SK-N-SH treated with all-trans-retinoic acid at 6 μM for 48 hours (cell line): ENCODE measurements around the gene LIX1.

Experiments
- ATAC-seq: fragments of 200-7000 bp; cut with Tn5 transposase; 3 replicates; pipeline ENCODE4 v1.9.1; 2020; ENCODE audit warnings: mild to moderate bottlenecking, moderate library complexity
- ARNTL ChIP-seq: fragments of 450-650 bp; formaldehyde crosslinking; IDR thresholded peaks from 2 replicates; pipeline ENCODE4 v1.5.0; 2020; ENCODE audit warnings: low read depth, mild to moderate bottlenecking, moderate library complexity, borderline replicate concordance
- BACH2 ChIP-seq: fragments of 250-450 bp; sonication (Bioruptor Pico); IDR thresholded peaks from 2 replicates; pipeline ENCODE4 v1.9.0; 2021; ENCODE audit warnings: mild to moderate bottlenecking, borderline replicate concordance
- CREB5 ChIP-seq: fragments of 250-450 bp; sonication (Bioruptor Pico); IDR thresholded peaks from 2 replicates; pipeline ENCODE4 v1.5.1; 2020; ENCODE audit warnings: low read depth, mild to moderate bottlenecking, moderate library complexity
- CSDC2 ChIP-seq: fragments of 250-450 bp; sonication (Bioruptor Pico); IDR thresholded peaks from 2 replicates; pipeline ENCODE4 v1.5.0; 2020; ENCODE audit warnings: mild to moderate bottlenecking, moderate library complexity
- CSRNP3 ChIP-seq: fragments of 250-450 bp; sonication (Bioruptor Pico); IDR thresholded peaks from 2 replicates; pipeline ENCODE4 v1.5.1; 2021; ENCODE audit warnings: mild to moderate bottlenecking, moderate library complexity
- ESRRG ChIP-seq: fragments of 250-450 bp; sonication (Bioruptor Pico); IDR thresholded peaks from 2 replicates; pipeline ENCODE4 v1.6.1; 2021; ENCODE audit warnings: mild to moderate bottlenecking
- OSR1 ChIP-seq: fragments of 250-450 bp; sonication (Bioruptor Pico); IDR thresholded peaks from 2 replicates; pipeline ENCODE4 v1.8.0; 2022; ENCODE audit warnings: moderate library complexity, mild to moderate bottlenecking, inconsistent platforms
- PATZ1 ChIP-seq: fragments of 250-450 bp; sonication (Bioruptor Pico); IDR thresholded peaks from 2 replicates; pipeline ENCODE4 v1.8.0; 2020; ENCODE audit warnings: mild to moderate bottlenecking, moderate library complexity, borderline replicate concordance
- POU6F1 ChIP-seq: fragments of 250-450 bp; sonication (Bioruptor Pico); IDR thresholded peaks from 2 replicates; pipeline ENCODE4 v1.8.0; 2021; ENCODE audit warnings: low read depth, mild to moderate bottlenecking, moderate library complexity, borderline replicate concordance
- PPARA ChIP-seq: fragments of 250-450 bp; sonication (Bioruptor Pico); IDR thresholded peaks from 2 replicates; pipeline ENCODE4 v1.5.0; 2020; ENCODE audit warnings: mild to moderate bottlenecking, borderline replicate concordance
- RARB ChIP-seq: fragments of 250-450 bp; sonication (Bioruptor Pico); IDR thresholded peaks from 2 replicates; pipeline ENCODE4 v1.8.0; 2021; ENCODE audit warnings: mild to moderate bottlenecking, moderate library complexity
- TOX ChIP-seq: fragments of 250-450 bp; sonication (Bioruptor Pico); IDR thresholded peaks from 2 replicates; pipeline ENCODE4 v1.8.0; 2021; ENCODE audit warnings: mild to moderate bottlenecking, moderate library complexity, borderline replicate concordance
- ZFP3 ChIP-seq: fragments of 250-450 bp; sonication (Bioruptor Pico); IDR thresholded peaks from 2 replicates; pipeline ENCODE4 v1.5.0; 2020; ENCODE audit warnings: mild to moderate bottlenecking, moderate library complexity
- ZFP30 ChIP-seq: fragments of 450-650 bp; formaldehyde crosslinking; IDR thresholded peaks from 2 replicates; pipeline ENCODE4 v1.5.0; 2022; ENCODE audit warnings: mild to moderate bottlenecking, moderate library complexity
- ZNF565 ChIP-seq: fragments of 450-650 bp; formaldehyde crosslinking; conservative IDR thresholded peaks from 2 replicates; pipeline ENCODE4 v1.5.0; 2020; ENCODE audit warnings: low read depth, mild to moderate bottlenecking, moderate library complexity
- ZNF70 ChIP-seq: fragments of 450-650 bp; formaldehyde crosslinking; IDR thresholded peaks from 2 replicates; pipeline ENCODE4 v1.5.0; 2020; ENCODE audit warnings: mild to moderate bottlenecking, moderate library complexity
- ZNF8 ChIP-seq: fragments of 450-650 bp; formaldehyde crosslinking; IDR thresholded peaks from 2 replicates; pipeline ENCODE4 v1.5.0; 2020; ENCODE audit warnings: mild to moderate bottlenecking, moderate library complexity

The LIX1 gene

GRCh38 chr5:97105501-97106215 lies 36.8 kb downstream of the LIX1 start (continued):
- TF ChIP-seq POU6F1 (CRISPR knock-in tag) (no peak), PPARA (CRISPR knock-in tag) (no peak), CSDC2 (CRISPR knock-in tag) (no peak), ZFP30 (CRISPR knock-in tag) (no peak), ZNF565 (no peak), PATZ1 (CRISPR knock-in tag) (no peak), TOX (no peak), RARB (CRISPR knock-in tag) (no peak)

GRCh38 chr5:97102010-97102470 lies 40.4 kb downstream of the LIX1 start:
- TF ChIP-seq CSDC2 (CRISPR knock-in tag) = no peak
- ATAC-seq = no peak

GRCh38 chr5:97101189-97101910 lies 41.1 kb downstream of the LIX1 start:
- ATAC-seq = no peak
- no peak for TF ChIP-seq BACH2 (CRISPR knock-in tag)
- TF ChIP-seq OSR1 (CRISPR knock-in tag) = no peak
- no peak for TF ChIP-seq CSDC2 (CRISPR knock-in tag)
- no peak for TF ChIP-seq ZFP3 (CRISPR knock-in tag)
- no peak for TF ChIP-seq ZFP30 (CRISPR knock-in tag)
- no peak for TF ChIP-seq ZNF70 (CRISPR knock-in tag)
- TF ChIP-seq CSRNP3 (CRISPR knock-in tag) = no peak
- TF ChIP-seq POU6F1 (CRISPR knock-in tag) = no peak
- no peak for TF ChIP-seq RARB (CRISPR knock-in tag)
- no peak for TF ChIP-seq PATZ1 (CRISPR knock-in tag)
- no peak for TF ChIP-seq ARNTL (CRISPR knock-in tag)
- TF ChIP-seq ZNF8 = no peak
- no peak for TF ChIP-seq CREB5 (CRISPR knock-in tag)
- TF ChIP-seq ESRRG (CRISPR knock-in tag) = no peak
- no peak for TF ChIP-seq ZNF565
- TF ChIP-seq, all 23 proteins: peak for 0
